Astrocyte of the cerebellum (primary cell): Measurements from ENCODE around the gene CXCL6.

Source experiments
- DNase-seq: peaks from one replicate; pipeline ENCODE4 v3.0.0-alpha.2; 2011; ENCODE audit warnings: low read depth
- H3K4me3 ChIP-seq: 2 replicates; pipeline ENCODE4 v1.5.1; 2011; ENCODE audit warnings: mild to moderate bottlenecking, low read depth, low read length, moderate library complexity
- CTCF ChIP-seq: IDR thresholded peaks from 2 replicates; pipeline ENCODE4 v1.5.1; 2012; ENCODE audit warnings: low read length, low read depth, moderate library complexity, mild to moderate bottlenecking; ENCODE audit errors: missing control alignments
- in situ Hi-C: cut with HindIII; loops from 2 replicates; pipeline ENCODE4 v1.10.0; 2017; ENCODE audit warnings: low sequenced_read_pairs

Gene CXCL6

DNA sequence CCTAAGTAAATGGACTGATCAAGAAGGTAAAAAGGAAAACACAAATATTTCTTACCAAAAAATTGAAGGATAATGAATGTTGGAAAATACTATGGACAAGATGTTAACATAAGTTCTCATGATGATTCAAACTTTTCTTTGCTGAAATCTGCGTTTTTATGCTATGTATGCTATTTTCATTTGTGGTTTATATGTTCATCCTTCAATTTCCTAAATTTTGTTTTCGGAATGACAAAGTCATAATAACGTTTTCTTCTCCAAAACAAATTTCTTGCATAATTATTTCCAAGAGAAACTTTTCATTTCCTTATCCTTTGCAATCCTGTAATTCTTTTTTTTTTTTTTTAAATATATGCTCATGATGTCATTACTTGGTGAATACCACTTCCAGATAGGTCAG, 24.4 kb downstream of the CXCL6 start:
- no peak for TF ChIP-seq CTCF
- DNase-seq = no peak
- in situ Hi-C loops = no loop called here
- no peak overlapping the region for H3K4me3 ChIP-seq

GRCh38 chr4:73862322-73862721, 25.8 kb downstream of the CXCL6 start:
- in situ Hi-C loops = no loop called here
- H3K4me3 ChIP-seq = no peak overlapping the region
- TF ChIP-seq CTCF = no peak
- no peak for DNase-seq

DNA sequence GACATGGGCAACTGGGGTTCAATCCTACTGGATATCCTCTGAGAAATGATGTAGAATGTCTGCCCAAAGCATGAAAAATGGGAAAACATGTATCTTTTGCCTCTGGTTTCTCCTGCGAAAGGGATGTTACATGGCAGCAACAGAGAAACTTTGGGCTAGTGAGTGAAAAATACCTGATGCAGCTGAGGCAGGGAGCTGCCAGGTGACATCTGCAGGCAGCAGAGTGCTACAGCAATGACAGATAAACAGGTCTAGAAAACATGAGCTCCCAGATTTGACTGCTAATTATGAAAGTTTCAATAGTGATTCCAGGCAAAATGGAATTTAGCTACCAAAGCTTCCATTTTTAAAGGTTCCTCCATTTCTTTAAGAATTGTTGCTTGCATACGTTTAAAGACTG, 27.9 kb downstream of the CXCL6 start:
- no peak overlapping the region for H3K4me3 ChIP-seq
- in situ Hi-C loops = no loop called here
- DNase-seq = no peak
- peak; percentile 59 for TF ChIP-seq CTCF

DNA sequence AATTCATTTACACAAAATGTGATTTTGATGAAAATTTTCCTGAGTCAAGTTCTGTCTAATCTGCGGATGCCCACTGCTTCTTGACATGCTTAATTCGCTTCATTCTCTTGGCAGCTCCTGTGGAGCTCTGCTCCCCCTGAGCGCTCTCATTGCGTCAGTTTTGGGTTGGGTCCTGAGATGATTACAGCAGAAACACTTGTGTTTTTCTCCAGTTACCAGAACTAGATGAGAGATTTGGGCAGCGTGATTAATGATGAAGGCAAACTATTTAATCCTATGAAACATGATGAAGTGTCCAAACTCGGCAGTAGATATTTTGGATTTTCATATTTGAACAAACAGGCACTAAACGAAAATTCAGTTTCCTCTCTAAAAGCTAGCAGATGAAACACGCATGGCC, 28.5 kb downstream of the CXCL6 start:
- in situ Hi-C loops = no loop called here
- no peak overlapping the region for H3K4me3 ChIP-seq
- TF ChIP-seq CTCF = no peak
- no peak for DNase-seq

- H3K4me3 ChIP-seq = no peak overlapping the region
- in situ Hi-C loops = no loop called here
- no peak for TF ChIP-seq CTCF
- no peak for DNase-seq
Measured at GRCh38 chr4:73865431-73866096, 29.1 kb downstream of the CXCL6 start.

- no peak for DNase-seq
- H3K4me3 ChIP-seq = no peak overlapping the region
- in situ Hi-C loops = no loop called here
- no peak for TF ChIP-seq CTCF
Measured at GRCh38 chr4:73866246-73866645, 29.8 kb downstream of the CXCL6 start.

DNA sequence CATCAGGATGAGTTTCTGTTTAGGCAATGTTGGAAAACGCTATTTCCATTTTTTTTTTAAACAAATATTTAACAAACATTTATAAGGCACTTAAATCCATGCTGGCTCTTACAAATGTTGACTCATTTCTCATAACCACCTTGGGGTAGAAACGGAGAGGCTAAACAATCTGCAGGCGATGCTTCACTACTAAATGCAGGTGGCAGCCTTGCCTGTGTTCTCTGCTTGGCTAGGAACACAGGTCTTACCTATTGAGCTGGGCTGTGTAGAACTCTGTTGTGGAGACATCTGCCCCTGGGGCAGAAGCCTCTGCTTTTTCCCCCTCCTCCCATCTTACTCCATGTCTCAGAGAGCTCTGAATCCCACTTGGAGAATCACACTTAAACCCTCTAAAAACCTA, 31.3 kb downstream of the CXCL6 start:
- no peak overlapping the region for H3K4me3 ChIP-seq
- DNase-seq = no peak
- in situ Hi-C loops = no loop called here
- no peak for TF ChIP-seq CTCF
